H1 (cell line): ENCODE measurements around the gene SCYL3. TPM values are rescaled to one million over a fixed set of nuclear protein-coding genes. Genes with fewer than 3 reads are reported as not detected.

ENCODE experiments used
- BCL11A ChIP-seq, 2 experiments: IDR thresholded peaks; one replicate each; pipeline ENCODE4 v1.6.1; 2011; ENCODE audit warnings: low read depth in 2 of 2, low read length in 2 of 2, mild to moderate bottlenecking in 2 of 2
- TAF1 ChIP-seq: IDR thresholded peaks from 2 replicates; pipeline ENCODE4 v1.6.1; 2011; ENCODE audit warnings: mild to moderate bottlenecking, low read depth, low read length
- polyA plus RNA-seq, 7 experiments: library from polyadenylated mRNA; depleted of rRNA in 3 of 7; stranded (reverse) in 5 of 7; unstranded in 2 of 7; fragments of >200 nt in 5 of 7; fragments of 200-250 nt in 2 of 7; gene quantifications; 1 replicate in 5 of 7; 2 replicates in 1 of 7; 4 replicates in 1 of 7; pipeline versions ENCODE4 v1.2.1 to v1.2.3, GENCODE V29; 2011 to 2013; ENCODE audit warnings: missing spikeins in 2 of 7, mixed read lengths in 2 of 7
- total RNA-seq: library from RNA; stranded (reverse); fragmentation: NEBNext Ultra II Directional; extraction: Animal tissue kit (Norgen Biotek cat#: 25700); gene quantifications from 2 replicates; pipeline ENCODE4 v1.2.1, GENCODE V29; 2021
- TF ChIP-seq, protein P1 (sequence below): IDR thresholded peaks from 2 replicates; pipeline ENCODE4 v1.6.1; 2012; ENCODE audit warnings: low read length, inconsistent platforms

The SCYL3 gene
- total and polyA plus RNA-seq, 2 of the 8 experiments (the other 6 are each of a cell fraction or from before 2014, with no cell fraction given) = 2.7 to 5.3 TPM

DNA sequence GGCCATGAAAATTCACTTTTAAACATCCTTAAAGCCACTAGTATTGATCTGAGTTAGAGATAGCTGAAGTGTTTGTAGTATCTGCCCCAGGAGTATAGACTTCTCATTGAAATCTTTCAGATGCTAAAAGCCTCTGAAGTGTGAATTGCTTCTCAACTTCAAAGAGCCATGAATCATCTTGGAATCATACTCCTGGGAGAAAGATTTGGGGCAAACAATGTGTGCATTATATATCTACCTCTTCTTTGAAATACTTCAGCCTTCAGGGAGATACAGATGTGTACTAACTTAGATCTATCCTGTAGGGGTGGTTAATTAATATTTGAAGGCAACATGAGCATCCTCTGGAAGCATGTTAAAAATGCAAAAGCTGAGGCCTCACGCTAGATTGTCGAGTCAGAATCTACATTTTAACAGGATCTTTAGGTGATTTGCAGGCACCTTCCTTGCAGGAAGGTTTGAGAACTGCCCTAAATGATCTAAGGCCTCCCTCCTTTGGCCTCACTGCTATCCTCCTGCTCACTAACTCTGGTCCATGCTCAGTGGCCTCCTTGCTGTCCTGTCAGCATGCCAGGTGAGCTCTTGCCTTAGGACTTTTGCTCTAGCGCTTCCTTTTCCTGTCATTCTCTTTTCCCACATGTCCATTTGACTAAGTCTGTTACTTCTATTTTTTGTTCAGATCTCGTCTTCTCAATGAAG is 6.0 kb upstream of the SCYL3 start (continued):
- TF ChIP-seq, protein P1, sequence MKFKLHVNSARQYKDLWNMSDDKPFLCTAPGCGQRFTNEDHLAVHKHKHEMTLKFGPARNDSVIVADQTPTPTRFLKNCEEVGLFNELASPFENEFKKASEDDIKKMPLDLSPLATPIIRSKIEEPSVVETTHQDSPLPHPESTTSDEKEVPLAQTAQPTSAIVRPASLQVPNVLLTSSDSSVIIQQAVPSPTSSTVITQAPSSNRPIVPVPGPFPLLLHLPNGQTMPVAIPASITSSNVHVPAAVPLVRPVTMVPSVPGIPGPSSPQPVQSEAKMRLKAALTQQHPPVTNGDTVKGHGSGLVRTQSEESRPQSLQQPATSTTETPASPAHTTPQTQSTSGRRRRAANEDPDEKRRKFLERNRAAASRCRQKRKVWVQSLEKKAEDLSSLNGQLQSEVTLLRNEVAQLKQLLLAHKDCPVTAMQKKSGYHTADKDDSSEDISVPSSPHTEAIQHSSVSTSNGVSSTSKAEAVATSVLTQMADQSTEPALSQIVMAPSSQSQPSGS = no peak
- TF ChIP-seq TAF1 (no peak), BCL11A (IDR thresholded peaks at IDR 0.05; ENCODE audit: low read depth in 2 of 2, low read length in 2 of 2) (no peak)
- TF ChIP-seq, all 59 proteins: peak for 0
